Subcutaneous abdominal adipose tissue (tissue), 5 donors: Measurements from ENCODE around the gene CCDC60.

Experiments
- H3K27ac ChIP-seq: one replicate; pipeline ENCODE4 v1.7.0; 2013; ENCODE audit warnings: low read depth, mild to moderate bottlenecking, inconsistent platforms, low read length, moderate library complexity
- H3K27me3 ChIP-seq, 5 donors: one replicate each; pipeline ENCODE4 v1.7.0; 2013; ENCODE audit warnings: low read length in 5 of 5, inconsistent platforms in 1 of 5; ENCODE audit not compliant: control insufficient read depth in 5 of 5, insufficient read depth in 4 of 5
- H3K36me3 ChIP-seq, 5 donors: one replicate each; pipeline ENCODE4 v1.7.0; 2013; ENCODE audit warnings: low read length in 5 of 5; ENCODE audit not compliant: control insufficient read depth in 5 of 5, insufficient read depth in 5 of 5
- H3K4me1 ChIP-seq, 5 donors: one replicate each; pipeline ENCODE4 v1.7.0; 2013; ENCODE audit warnings: low read length in 5 of 5, mild to moderate bottlenecking in 3 of 5, moderate library complexity in 1 of 5; ENCODE audit not compliant: control insufficient read depth in 5 of 5, insufficient read depth in 5 of 5
- H3K4me3 ChIP-seq, 5 donors: one replicate each; pipeline ENCODE4 v1.7.0; 2013; ENCODE audit warnings: low read length in 5 of 5, low read depth in 1 of 5
- H3K9ac ChIP-seq, 5 donors: one replicate each; pipeline ENCODE4 v1.7.0; 2013; ENCODE audit warnings: low read length in 5 of 5, mild to moderate bottlenecking in 4 of 5, moderate library complexity in 3 of 5
- H3K9me3 ChIP-seq, 5 donors: one replicate each; pipeline ENCODE4 v1.7.0; 2013; ENCODE audit warnings: low read length in 5 of 5; ENCODE audit not compliant: control insufficient read depth in 5 of 5
- donor health status: healthy.
- donor health status: healthy.
- donor health status: healthy.
- donor health status: healthy.
- donor health status: healthy.

CCDC60 gene

GRCh38 chr12:119576915-119577314, 242.4 kb downstream of the CCDC60 start:
- H3K9me3 ChIP-seq, result no peaks in the 10 kb centered on the region
- H3K4me1 ChIP-seq, result peaks cover 0 to 8% (median 0%) of the 10 kb centered on the region in 5 donors
- H3K9ac ChIP-seq, result no peak overlapping the region
- peaks cover 0 to 2% (median 0%) of the 10 kb centered on the region in 5 donors for H3K27me3 ChIP-seq
- no peak overlapping the region for H3K4me3 ChIP-seq
- no peak overlapping the region for H3K27ac ChIP-seq
- H3K36me3 ChIP-seq, result no peaks in the 10 kb centered on the region

GRCh38 chr12:119578112-119578511, 243.6 kb downstream of the CCDC60 start:
- Histone ChIP-seq H3K4me3 (no peak overlapping the region), H3K9me3 (no peaks in the 10 kb centered on the region), H3K36me3 (no peaks in the 10 kb centered on the region), H3K9ac (no peak overlapping the region), H3K27me3 (peaks cover 0 to 2% (median 0%) of the 10 kb centered on the region in 5 donors), H3K4me1 (peaks cover 0 to 8% (median 0%) of the 10 kb centered on the region in 5 donors), H3K27ac (no peak overlapping the region)

GRCh38 chr12:119589097-119589496, 254.6 kb downstream of the CCDC60 start:
- no peaks in the 10 kb centered on the region for H3K36me3 ChIP-seq
- H3K9me3 ChIP-seq, result no peaks in the 10 kb centered on the region
- peaks cover 2 to 20% (median 12%) of the 10 kb centered on the region in 5 donors for H3K27me3 ChIP-seq
- H3K4me3 ChIP-seq, result no peak overlapping the region
- no peak overlapping the region for H3K9ac ChIP-seq
- no peak overlapping the region for H3K27ac ChIP-seq
- peaks cover 0 to 15% (median 8%) of the 10 kb centered on the region in 5 donors for H3K4me1 ChIP-seq

- Histone ChIP-seq H3K9me3 (no peaks in the 10 kb centered on the region), H3K4me3 (no peak overlapping the region), H3K4me1 (peaks cover 0 to 17% (median 8%) of the 10 kb centered on the region in 5 donors), H3K9ac (no peak overlapping the region), H3K27ac (no peak overlapping the region), H3K27me3 (peaks cover 3 to 25% (median 13%) of the 10 kb centered on the region in 5 donors), H3K36me3 (no peaks in the 10 kb centered on the region)
Observed at GRCh38 chr12:119589634-119590033, 255.1 kb downstream of the CCDC60 start.
